Ishikawa (cell line): ENCODE measurements around the gene KCNJ1.

Experiments
- CEBPB ChIP-seq: IDR thresholded peaks from 2 replicates; pipeline ENCODE4 v1.6.1; 2012
- TF ChIP-seq, protein P1 (sequence below): IDR thresholded peaks from 2 replicates; pipeline ENCODE4 v1.6.1; 2012; ENCODE audit warnings: low read depth, mild to moderate bottlenecking
- TF ChIP-seq, protein P2 (sequence below): IDR thresholded peaks from 2 replicates; pipeline ENCODE4 v1.6.1; 2012

DNA sequence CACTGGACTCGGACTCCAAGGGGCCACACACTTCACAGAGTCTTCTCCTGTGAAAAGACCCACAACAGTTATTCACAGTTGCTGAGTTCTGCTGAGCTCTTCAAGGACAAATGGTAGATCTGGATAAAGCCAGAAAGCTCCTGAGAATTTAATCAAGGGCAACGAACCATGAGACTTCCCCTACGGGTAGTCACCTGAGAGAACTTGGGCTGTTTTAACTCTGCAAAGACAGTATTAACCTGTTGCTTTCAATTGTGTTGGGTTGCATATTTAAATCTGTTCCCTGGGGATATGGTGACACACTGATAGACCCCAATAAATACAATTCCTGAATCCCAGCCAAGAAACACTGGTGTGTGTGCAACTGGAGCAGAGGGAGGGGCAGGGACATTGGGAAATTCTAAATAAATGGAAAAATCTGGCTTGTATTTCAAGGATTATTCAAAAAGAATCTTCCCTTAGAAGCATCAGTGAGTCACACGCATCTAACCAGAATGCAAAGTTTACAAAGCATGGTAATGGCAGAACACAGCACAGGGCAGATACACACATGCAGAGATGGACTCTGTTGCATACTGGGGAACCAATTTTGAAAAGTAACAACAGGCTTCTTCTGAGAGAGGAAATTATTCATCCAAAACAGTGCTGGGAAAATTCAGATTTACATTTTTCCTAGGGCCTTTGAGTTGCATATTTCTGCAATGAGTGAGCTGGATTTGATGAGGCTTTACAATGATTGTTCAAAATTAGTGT lies 4.0 kb downstream of the KCNJ1 start:
- TF ChIP-seq, protein P1, sequence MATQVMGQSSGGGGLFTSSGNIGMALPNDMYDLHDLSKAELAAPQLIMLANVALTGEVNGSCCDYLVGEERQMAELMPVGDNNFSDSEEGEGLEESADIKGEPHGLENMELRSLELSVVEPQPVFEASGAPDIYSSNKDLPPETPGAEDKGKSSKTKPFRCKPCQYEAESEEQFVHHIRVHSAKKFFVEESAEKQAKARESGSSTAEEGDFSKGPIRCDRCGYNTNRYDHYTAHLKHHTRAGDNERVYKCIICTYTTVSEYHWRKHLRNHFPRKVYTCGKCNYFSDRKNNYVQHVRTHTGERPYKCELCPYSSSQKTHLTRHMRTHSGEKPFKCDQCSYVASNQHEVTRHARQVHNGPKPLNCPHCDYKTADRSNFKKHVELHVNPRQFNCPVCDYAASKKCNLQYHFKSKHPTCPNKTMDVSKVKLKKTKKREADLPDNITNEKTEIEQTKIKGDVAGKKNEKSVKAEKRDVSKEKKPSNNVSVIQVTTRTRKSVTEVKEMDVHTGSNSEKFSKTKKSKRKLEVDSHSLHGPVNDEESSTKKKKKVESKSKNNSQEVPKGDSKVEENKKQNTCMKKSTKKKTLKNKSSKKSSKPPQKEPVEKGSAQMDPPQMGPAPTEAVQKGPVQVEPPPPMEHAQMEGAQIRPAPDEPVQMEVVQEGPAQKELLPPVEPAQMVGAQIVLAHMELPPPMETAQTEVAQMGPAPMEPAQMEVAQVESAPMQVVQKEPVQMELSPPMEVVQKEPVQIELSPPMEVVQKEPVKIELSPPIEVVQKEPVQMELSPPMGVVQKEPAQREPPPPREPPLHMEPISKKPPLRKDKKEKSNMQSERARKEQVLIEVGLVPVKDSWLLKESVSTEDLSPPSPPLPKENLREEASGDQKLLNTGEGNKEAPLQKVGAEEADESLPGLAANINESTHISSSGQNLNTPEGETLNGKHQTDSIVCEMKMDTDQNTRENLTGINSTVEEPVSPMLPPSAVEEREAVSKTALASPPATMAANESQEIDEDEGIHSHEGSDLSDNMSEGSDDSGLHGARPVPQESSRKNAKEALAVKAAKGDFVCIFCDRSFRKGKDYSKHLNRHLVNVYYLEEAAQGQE, result no peak
- TF ChIP-seq, protein P2, sequence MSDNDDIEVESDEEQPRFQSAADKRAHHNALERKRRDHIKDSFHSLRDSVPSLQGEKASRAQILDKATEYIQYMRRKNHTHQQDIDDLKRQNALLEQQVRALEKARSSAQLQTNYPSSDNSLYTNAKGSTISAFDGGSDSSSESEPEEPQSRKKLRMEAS, result no peak; the same call in 1 of the 2 replicates
- TF ChIP-seq CEBPB, result peak; percentile 69; the same call in 1 of the 2 replicates
